Neuronal stem cell (in vitro differentiated cells): ENCODE data around the gene SLC6A9.

Experiments used
- DNase-seq: peaks from one replicate; pipeline ENCODE4 v3.0.0-alpha.2; 2013; ENCODE audit warnings: low spot score
- H2AFZ ChIP-seq: one replicate; pipeline ENCODE4 v1.6.1; 2013; ENCODE audit warnings: mild to moderate bottlenecking, low read length, inconsistent platforms
- H2AK5ac ChIP-seq: 2 replicates; pipeline ENCODE4 v1.6.1; 2013; ENCODE audit warnings: low read depth, mild to moderate bottlenecking, inconsistent platforms, low read length, moderate library complexity, mixed read lengths
- H2BK120ac ChIP-seq: 2 replicates; pipeline ENCODE4 v1.6.1; 2013; ENCODE audit warnings: low read depth, mild to moderate bottlenecking, inconsistent platforms, low read length, moderate library complexity, mixed read lengths
- H2BK12ac ChIP-seq: one replicate; pipeline ENCODE4 v1.6.1; 2013; ENCODE audit warnings: low read length, inconsistent platforms
- H2BK15ac ChIP-seq: 2 replicates; pipeline ENCODE4 v1.6.1; 2013; ENCODE audit warnings: mild to moderate bottlenecking, low read length, inconsistent platforms, mixed read lengths
- H2BK5ac ChIP-seq: one replicate; pipeline ENCODE4 v1.6.1; 2013; ENCODE audit warnings: inconsistent platforms, mild to moderate bottlenecking, low read length, moderate library complexity
- H3K14ac ChIP-seq: one replicate; pipeline ENCODE4 v1.6.1; 2013; ENCODE audit warnings: low read length, inconsistent platforms
- H3K18ac ChIP-seq: 2 replicates; pipeline ENCODE4 v1.6.1; 2013; ENCODE audit warnings: low read length, inconsistent platforms
- H3K23ac ChIP-seq: 2 replicates; pipeline ENCODE4 v1.6.1; 2013; ENCODE audit warnings: low read depth, mild to moderate bottlenecking, mixed read lengths, low read length, inconsistent platforms; ENCODE audit not compliant: poor library complexity
- H3K27ac ChIP-seq: replicated peaks from 3 replicates; pipeline ENCODE4 v1.5.1; 2013; ENCODE audit warnings: low read length, inconsistent platforms
- H3K27me3 ChIP-seq, 3 experiments: 2 replicates each; pipeline ENCODE4 v1.6.1; 2013; ENCODE audit warnings: low read length in 3 of 3, mild to moderate bottlenecking in 2 of 3, inconsistent platforms in 1 of 3, low read depth in 1 of 3, mixed read lengths in 1 of 3, moderate library complexity in 1 of 3; ENCODE audit not compliant: control insufficient read depth in 3 of 3, insufficient read depth in 3 of 3
- H3K36me3 ChIP-seq, 2 donors: replicated peaks in 1 of 2; 2 replicates each; pipeline ENCODE4 v1.6.1; 2013; ENCODE audit warnings: low read length in 2 of 2; ENCODE audit not compliant: control insufficient read depth in 2 of 2, insufficient read depth in 2 of 2
- H3K4ac ChIP-seq: 2 replicates; pipeline ENCODE4 v1.6.1; 2013; ENCODE audit warnings: inconsistent platforms, mild to moderate bottlenecking, low read length, moderate library complexity
- H3K4me1 ChIP-seq, 2 donors: 1 replicate in 1 of 2; 2 replicates in 1 of 2; pipeline ENCODE4 v1.6.1; 2013; ENCODE audit warnings: low read length in 2 of 2, low read depth in 1 of 2; ENCODE audit not compliant: control insufficient read depth in 2 of 2, insufficient read depth in 1 of 2
- H3K4me2 ChIP-seq: one replicate; pipeline ENCODE4 v1.6.1; 2013; ENCODE audit warnings: mild to moderate bottlenecking, low read length, inconsistent platforms; ENCODE audit not compliant: insufficient read depth, poor library complexity, severe bottlenecking
- H3K4me3 ChIP-seq, 2 donors: 2 replicates each; pipeline ENCODE4 v1.5.1; 2013; ENCODE audit warnings: low read length in 2 of 2, mild to moderate bottlenecking in 2 of 2, inconsistent platforms in 1 of 2, moderate library complexity in 1 of 2
- H3K79me1 ChIP-seq: one replicate; pipeline ENCODE4 v1.6.1; 2013; ENCODE audit warnings: low read depth, mild to moderate bottlenecking, inconsistent platforms, low read length, moderate library complexity
- H3K9ac ChIP-seq: one replicate; pipeline ENCODE4 v1.6.1; 2013; ENCODE audit warnings: mild to moderate bottlenecking, low read depth, low read length, inconsistent platforms; ENCODE audit not compliant: poor library complexity
- H3K9me3 ChIP-seq, 2 donors: replicated peaks in 1 of 2; 2 replicates each; pipeline versions ENCODE3 to v1.6.1; 2013; ENCODE audit warnings: low read length in 2 of 2, mild to moderate bottlenecking in 2 of 2, inconsistent platforms in 1 of 2, low read depth in 1 of 2, mixed read lengths in 1 of 2, moderate library complexity in 1 of 2; ENCODE audit not compliant: control insufficient read depth in 2 of 2, insufficient read depth in 1 of 2
- H4K8ac ChIP-seq: one replicate; pipeline ENCODE4 v1.6.1; 2013; ENCODE audit warnings: low read depth, mild to moderate bottlenecking, inconsistent platforms, low read length, moderate library complexity
- H4K91ac ChIP-seq: one replicate; pipeline ENCODE4 v1.6.1; 2013; ENCODE audit warnings: low read length, low read depth, mild to moderate bottlenecking, inconsistent platforms; ENCODE audit not compliant: poor library complexity
- WGBS, 2 donors: extraction: QIAGEN DNeasy Blood & Tissue Kit; methylation state at CpG; one replicate each; pipeline ENCODE4 v1.1.7; 2013; ENCODE audit warnings: missing lambda C conversion rate in 2 of 2, mixed read lengths in 1 of 2; ENCODE audit not compliant: insufficient read length in 2 of 2, insufficient replicate concordance in 1 of 2; ENCODE audit errors: extremely low coverage in 2 of 2; 5-methylcytosine and 5-hydroxymethylcytosine counted together

The SLC6A9 gene

DNA sequence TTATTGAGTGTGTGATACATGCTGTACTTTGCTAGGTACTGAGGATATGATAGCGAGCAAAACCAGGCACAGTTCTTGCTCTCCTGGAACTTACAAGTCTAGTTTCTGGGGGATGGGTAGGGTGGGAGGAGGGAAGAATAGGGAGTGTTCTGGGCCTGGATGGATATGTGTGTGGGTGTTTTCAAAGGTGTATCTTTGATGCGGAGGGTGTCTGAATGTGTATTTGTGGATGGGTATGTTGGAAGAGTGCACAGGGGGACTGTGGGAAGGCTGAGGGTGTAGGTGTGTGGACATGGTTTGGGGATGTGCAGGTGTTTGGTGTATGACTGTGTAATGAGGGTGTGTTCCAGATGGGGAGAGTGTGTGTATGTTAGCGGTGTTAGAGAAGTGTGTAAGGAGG lies 65.9 kb downstream of the SLC6A9 start:
- no peak overlapping the region for H2BK5ac ChIP-seq
- WGBS, 2 donors, result 100% methylated on average over 1 of the region's 3 CpGs; no CpG with 5 or more reads in 1 of the 2 donors

DNA sequence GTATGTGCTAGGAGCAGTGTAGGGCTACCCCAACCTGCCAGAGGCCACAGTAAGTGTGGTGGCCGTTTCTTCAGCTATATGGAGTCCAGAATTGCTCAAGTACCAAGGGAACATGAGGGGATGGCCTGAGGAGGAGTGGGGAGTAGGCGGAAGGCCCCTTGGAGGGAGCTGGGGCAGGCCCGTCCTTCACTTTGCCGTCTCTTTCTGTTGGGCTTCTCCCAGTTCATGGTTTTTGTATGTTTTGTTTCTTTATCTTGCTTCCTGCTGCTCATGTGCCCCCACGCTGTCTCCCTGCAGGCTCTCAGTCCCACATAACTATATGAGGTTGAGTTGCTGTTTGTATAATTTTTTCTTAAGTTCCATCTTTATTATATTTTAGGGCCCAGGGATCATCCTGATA lies 67.4 kb downstream of the SLC6A9 start:
- Histone ChIP-seq H2AFZ (no peak overlapping the region), H2BK5ac (no peak overlapping the region), H2BK12ac (no peak overlapping the region), H3K4me2 (no peak overlapping the region), H2AK5ac (no peak overlapping the region), H3K27me3 (no peaks in the 10 kb centered on the region), H3K18ac (no peak overlapping the region), H2BK120ac (no peak overlapping the region), H3K4ac (no peak overlapping the region), H3K36me3 (peaks cover 3 to 46% of the 10 kb centered on the region in 2 donors), H3K9ac (no peak overlapping the region), H3K79me1 (no peaks in the 10 kb centered on the region), H4K8ac (no peak overlapping the region), H3K9me3 (no peaks in the 10 kb centered on the region), H2BK15ac (no peak overlapping the region), H3K23ac (no peak overlapping the region), H3K27ac (no peak overlapping the region), H3K14ac (no peak overlapping the region), H3K4me1 (no peaks in the 10 kb centered on the region), H4K91ac (no peak overlapping the region), H3K4me3 (no peak overlapping the region)
- WGBS, 2 donors, result no CpG with 5 or more reads among the region's 5 CpGs
- no peak for DNase-seq

More for the DNA sequence above, 65.9 kb downstream of the SLC6A9 start:
- Histone ChIP-seq H4K91ac (no peak overlapping the region), H4K8ac (no peak overlapping the region), H2BK15ac (no peak overlapping the region), H3K4me3 (no peak overlapping the region), H3K79me1 (no peaks in the 10 kb centered on the region), H3K27me3 (no peaks in the 10 kb centered on the region), H3K9ac (no peak overlapping the region), H3K23ac (no peak overlapping the region), H3K9me3 (no peaks in the 10 kb centered on the region), H3K4me1 (peaks cover 2 to 3% of the 10 kb centered on the region in 2 donors), H3K4ac (no peak overlapping the region), H3K14ac (no peak overlapping the region), H2BK120ac (no peak overlapping the region), H2BK12ac (no peak overlapping the region), H3K4me2 (no peak overlapping the region), H3K36me3 (peaks cover 2 to 35% of the 10 kb centered on the region in 2 donors), H2AFZ (no peak overlapping the region), H3K27ac (no peak overlapping the region), H2AK5ac (no peak overlapping the region), H3K18ac (no peak overlapping the region)
- no peak for DNase-seq

GRCh38 chr1:43963006-43963405 lies 68.3 kb downstream of the SLC6A9 start:
- no peak overlapping the region for H2BK5ac ChIP-seq
- no peak overlapping the region for H2BK12ac ChIP-seq
- WGBS, 2 donors, result no CpG with 5 or more reads among the region's 3 CpGs
- no peak overlapping the region for H3K9ac ChIP-seq
- H3K9me3 ChIP-seq, result no peaks in the 10 kb centered on the region
- H3K14ac ChIP-seq, result no peak overlapping the region
- H3K4me1 ChIP-seq, result no peaks in the 10 kb centered on the region
- DNase-seq, result no peak
- no peak overlapping the region for H3K4me2 ChIP-seq
- H3K36me3 ChIP-seq, result peaks cover 8 to 54% of the 10 kb centered on the region in 2 donors
- no peak overlapping the region for H4K91ac ChIP-seq
- no peaks in the 10 kb centered on the region for H3K27me3 ChIP-seq
- H2BK15ac ChIP-seq, result no peak overlapping the region
- H3K18ac ChIP-seq, result no peak overlapping the region
- H3K23ac ChIP-seq, result no peak overlapping the region
- H3K4ac ChIP-seq, result no peak overlapping the region
- no peak overlapping the region for H2BK120ac ChIP-seq
- H3K4me3 ChIP-seq, result no peak overlapping the region
- no peaks in the 10 kb centered on the region for H3K79me1 ChIP-seq
- no peak overlapping the region for H3K27ac ChIP-seq
- no peak overlapping the region for H4K8ac ChIP-seq
- H2AK5ac ChIP-seq, result no peak overlapping the region
- no peak overlapping the region for H2AFZ ChIP-seq

- WGBS, 2 donors, result no CpG with 5 or more reads among the region's 2 CpGs
- no peaks in the 10 kb centered on the region for H3K27me3 ChIP-seq
These were observed 68.9 kb downstream of the SLC6A9 start for GRCh38 chr1:43962324-43962723.

More at GRCh38 chr1:43962324-43962723, 68.9 kb downstream of the SLC6A9 start:
- H2BK120ac ChIP-seq, result no peak overlapping the region
- no peaks in the 10 kb centered on the region for H3K79me1 ChIP-seq
- H3K9me3 ChIP-seq, result no peaks in the 10 kb centered on the region
- H3K23ac ChIP-seq, result no peak overlapping the region
- H3K9ac ChIP-seq, result no peak overlapping the region
- H4K91ac ChIP-seq, result no peak overlapping the region
- H3K14ac ChIP-seq, result no peak overlapping the region
- H2BK5ac ChIP-seq, result no peak overlapping the region
- DNase-seq, result no peak
- no peak overlapping the region for H3K18ac ChIP-seq
- no peak overlapping the region for H2BK12ac ChIP-seq
- no peak overlapping the region for H3K4me2 ChIP-seq
- no peak overlapping the region for H3K27ac ChIP-seq
- peaks cover 15 to 57% of the 10 kb centered on the region in 2 donors for H3K36me3 ChIP-seq
- no peak overlapping the region for H3K4ac ChIP-seq
- no peaks in the 10 kb centered on the region for H3K4me1 ChIP-seq
- no peak overlapping the region for H4K8ac ChIP-seq
- H2AFZ ChIP-seq, result no peak overlapping the region
- no peak overlapping the region for H3K4me3 ChIP-seq
- H2BK15ac ChIP-seq, result no peak overlapping the region
- H2AK5ac ChIP-seq, result no peak overlapping the region
